GM08714 (cell line): ENCODE data around the gene MAP6D1.

Experiments
- H3K4me3 ChIP-seq: fragments of 200-500 bp; sonication (Bioruptor generic); 2 replicates; pipeline ENCODE4 v1.5.1; 2014; ENCODE audit warnings: mild to moderate bottlenecking, low read length, inconsistent platforms
- ZNF274 ChIP-seq: IDR thresholded peaks from 2 replicates; pipeline ENCODE4 v1.6.1; 2012; ENCODE audit warnings: mild to moderate bottlenecking, low read depth, low read length

MAP6D1 gene

DNA sequence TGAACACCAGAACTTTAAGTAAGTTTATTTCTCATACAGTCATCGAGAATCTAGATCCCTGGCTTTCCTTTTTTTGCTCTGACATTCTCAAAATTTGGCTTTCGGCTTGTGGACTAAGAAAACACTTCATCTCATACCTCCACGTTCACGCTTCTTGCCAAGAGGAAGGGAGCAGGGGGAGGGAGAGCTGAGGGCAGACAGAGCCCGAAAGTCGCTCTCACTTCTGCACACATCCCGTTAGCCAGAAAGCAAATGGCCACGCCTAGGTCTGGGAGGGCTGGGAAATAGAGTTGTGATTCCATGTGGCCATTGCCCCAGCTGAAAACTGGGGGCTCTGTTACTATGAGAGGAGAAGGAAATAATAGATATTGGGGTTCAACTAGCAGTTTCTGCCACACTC lies 57.3 kb downstream of the MAP6D1 start:
- no peak overlapping the region for H3K4me3 ChIP-seq
- TF ChIP-seq ZNF274, result no peak

GRCh38 chr3:183766745-183767606 lies 58.4 kb downstream of the MAP6D1 start:
- no peak for TF ChIP-seq ZNF274
- H3K4me3 ChIP-seq, result no peak overlapping the region

- TF ChIP-seq ZNF274, result no peak
- H3K4me3 ChIP-seq, result no peak overlapping the region
Measured at GRCh38 chr3:183766107-183766506, 59.3 kb downstream of the MAP6D1 start.
